HPDE6-E6E7 (cell line): ENCODE measurements around the gene RELN.

Experiments used
- DNase-seq: peaks from one replicate; pipeline ENCODE4 v3.0.0; 2011; ENCODE audit warnings: missing footprints; ENCODE audit errors: extremely low spot score

RELN gene

DNA sequence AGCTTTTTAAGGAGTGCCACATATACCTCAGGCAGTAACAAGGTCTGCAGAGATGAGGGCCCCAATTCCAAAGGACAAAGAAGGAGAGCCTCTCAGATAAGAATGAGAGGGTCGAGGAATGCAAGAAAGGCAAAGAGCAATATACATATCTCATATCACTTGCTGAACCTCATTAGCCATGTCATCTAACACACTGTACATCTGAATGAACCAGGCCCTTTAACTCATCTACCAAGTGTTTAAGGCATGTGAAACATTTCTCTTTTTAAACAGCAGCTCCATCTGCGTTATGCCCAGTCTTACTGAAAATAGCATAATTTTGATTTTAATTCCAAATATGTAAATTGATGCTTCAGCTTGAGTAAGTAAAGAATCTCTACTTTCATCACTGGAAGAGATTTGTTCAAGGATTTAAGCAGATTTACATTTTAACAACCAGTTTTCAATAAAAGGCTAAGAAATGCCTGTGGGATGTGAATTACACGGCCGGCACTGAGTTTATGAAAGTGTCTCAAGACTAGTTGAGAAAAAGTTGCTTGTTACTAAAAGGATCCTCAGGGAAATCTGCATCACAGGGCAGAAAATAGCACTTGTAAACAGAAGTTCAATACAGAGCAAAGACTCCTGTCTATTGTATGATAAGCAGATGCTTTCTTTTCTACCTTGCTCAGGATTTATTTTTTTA, 419.7 kb downstream of the RELN start:
- DNase-seq = no peak

DNA sequence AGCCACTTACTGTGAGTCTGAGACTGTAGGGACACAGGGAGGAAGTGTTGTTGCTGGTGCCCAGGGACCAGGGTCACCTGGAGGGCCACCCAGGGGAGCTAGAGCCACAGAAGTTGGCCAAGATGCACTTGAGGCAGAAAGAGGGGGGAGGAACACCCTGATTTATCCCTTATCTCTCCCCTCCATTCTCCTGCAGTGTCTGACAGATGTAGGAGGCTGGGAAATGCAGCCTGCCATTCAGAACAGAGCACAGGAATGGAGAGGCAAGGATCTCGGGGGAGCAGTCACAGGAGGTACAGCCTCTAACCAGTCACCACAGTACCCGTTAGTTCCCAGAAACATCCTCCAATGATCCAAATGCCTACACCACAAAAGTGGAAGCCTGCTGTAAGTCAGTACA, 425.0 kb downstream of the RELN start:
- DNase-seq = no peak

DNA sequence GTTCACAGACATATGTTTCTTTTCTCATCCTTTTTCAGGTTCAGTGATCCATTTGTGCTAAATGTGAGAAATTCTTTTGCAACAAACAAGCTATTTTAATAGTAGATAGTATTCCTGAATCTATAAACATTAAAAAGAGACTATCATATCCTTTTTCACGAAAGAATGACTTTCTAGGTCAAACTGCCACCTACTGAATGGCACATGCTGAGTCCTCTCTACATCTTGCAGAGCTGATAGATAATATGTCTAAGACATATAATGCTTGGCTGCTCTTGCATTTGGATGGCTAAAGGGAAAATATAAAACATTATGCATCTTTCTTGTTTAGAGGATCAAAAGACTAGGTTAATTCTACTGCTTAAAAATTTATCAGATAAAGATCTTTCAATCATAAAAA, 429.3 kb downstream of the RELN start:
- DNase-seq = no peak

DNA sequence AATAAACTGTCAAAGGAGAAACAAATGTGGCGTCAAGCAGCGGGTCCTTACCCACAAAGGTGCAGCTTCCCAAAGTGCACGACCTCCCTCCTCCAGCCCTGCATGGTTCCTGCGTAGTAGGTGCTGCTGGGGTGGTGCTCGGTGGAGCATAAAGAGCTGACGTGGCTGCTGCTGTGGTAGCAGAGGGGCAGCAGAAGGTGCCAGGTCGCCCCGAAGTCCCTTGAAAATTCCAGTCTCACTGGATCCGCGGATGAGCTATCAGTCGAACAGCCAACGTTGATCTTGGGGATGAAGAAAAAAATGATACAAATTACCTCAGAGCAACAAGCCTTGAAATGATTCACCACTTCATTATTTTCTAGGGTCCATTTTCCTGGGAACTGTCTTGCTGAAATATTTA, 438.4 kb downstream of the RELN start:
- no peak for DNase-seq

DNA sequence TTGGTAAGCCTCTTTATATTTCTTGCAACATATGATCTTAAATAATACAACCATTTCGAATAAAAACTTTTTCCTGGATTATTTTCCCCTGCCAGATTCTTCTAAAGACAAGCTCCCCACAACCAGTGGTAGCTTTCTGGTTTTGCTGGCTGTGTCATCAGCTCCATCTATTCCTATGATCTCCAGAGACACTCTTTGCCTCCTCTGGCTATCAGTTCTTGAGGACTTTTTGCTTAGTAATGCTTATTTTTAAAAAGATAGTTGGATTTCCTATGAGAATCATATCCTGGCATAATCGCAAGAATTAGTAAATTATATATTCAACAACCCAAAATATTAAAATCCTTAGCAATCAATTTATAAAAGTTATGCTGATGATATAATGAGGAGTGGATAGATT, 439.7 kb downstream of the RELN start:
- DNase-seq = no peak

DNA sequence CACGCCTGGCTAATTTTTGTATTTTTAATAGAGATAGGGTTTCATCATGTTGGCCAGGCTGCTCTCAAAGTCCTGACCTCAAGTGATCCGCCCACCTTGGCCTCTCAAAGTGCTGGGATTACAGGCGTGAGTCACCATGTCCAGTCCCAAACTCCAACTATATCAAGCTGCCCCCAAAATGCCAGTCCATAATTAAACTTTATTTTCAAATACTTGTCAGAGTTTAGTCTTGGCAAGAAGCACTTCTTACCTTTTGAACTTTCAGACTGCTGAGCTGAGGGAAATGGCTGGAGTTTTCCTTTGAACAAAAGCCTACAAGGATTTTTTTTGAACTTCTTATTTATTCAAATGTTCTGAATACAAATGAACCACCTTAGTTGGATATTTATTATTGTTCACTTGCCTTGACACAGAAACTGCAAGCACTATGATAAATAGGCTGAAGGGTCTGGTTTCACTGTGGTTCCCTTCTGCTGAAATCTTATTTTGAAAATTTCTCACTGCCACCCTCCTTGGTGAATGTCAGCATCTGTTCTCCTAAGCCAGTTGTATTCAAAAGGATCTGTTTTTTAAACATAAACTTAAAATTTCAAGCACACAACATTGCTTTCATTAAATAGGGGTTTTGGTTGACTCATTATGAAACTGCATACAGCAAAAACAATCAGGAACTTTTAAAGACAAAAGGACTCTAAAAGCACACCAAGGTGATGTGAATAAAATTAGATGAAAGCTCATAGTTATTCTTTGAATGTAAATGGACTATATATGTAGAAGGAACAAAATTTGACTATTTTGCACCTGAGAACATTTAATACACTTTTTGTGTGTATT, 441.8 kb downstream of the RELN start:
- DNase-seq = no peak

DNA sequence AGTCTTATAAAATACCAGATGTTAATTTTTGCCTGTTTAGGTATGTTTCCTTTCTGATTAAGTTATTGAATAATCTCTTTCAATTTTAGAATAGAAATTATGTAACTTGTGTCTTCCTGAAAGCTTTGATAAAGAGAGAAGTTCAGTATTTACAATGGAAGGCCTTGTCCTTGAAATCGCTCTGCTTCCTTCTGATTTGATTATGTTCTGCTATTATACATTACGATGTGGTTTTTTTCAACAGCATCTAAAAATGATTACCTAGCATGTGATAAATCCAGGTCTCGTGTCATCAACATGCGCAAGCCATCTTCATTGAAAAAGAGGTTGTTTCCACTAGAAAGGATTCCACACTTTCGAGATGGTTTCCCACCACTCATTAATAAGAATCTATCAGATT, 447.0 kb downstream of the RELN start:
- no peak for DNase-seq

DNA sequence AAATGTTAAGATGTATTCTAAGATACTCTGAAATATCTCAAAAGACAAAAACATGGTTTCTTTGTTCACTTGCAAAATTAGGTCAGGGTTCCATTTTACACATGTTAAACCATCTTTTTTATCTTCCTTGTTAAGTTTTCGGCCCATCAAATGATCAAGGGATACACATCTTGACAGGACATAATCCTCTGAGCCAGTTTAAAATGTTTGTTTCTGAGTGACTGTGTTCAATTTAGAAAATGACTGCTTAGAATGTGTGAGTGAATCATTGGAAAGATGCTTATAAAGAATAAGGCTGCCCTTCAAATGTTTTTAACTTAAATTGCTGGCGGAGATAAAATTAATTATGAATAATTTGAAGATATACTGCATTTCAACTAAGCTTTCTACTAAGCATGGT, 447.5 kb downstream of the RELN start:
- no peak for DNase-seq

DNA sequence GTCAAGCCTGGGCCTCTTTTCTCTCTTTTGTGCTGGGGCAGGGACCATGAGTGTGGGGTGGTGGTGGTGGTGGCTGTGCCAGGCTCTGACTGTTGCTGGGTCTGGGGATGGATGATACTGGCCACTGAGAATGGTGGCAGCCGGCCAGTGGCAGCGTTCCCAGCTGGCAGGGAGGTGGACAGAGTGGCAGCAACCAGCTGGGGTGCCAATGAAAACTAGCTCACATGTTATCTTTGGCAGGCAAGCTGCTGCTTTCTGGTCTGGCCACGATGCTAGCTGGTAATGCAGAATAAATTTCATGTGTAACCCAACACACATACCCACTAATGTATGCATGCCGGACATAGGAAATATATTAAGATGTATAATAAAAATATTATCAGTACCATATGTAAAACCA, 448.4 kb downstream of the RELN start:
- DNase-seq = no peak

DNA sequence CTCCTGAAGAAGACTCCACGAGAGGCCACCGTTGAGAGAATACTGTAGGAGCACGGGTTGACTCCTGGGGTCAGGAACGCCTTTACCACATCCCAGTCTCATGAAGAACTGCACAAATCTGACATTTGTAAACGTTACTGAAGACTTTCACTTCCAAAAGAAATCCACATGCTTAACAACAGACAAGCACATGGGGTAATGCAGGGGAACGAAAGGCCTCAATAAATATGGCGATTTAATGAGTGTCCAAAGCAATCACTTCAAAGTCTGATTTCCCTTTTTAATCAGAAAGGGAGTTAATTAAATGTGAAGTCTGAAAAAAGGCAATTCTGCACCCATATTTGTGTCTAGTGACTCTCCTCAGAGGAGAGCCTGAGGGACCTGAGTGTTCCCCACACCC, 449.1 kb downstream of the RELN start:
- DNase-seq = no peak

DNA sequence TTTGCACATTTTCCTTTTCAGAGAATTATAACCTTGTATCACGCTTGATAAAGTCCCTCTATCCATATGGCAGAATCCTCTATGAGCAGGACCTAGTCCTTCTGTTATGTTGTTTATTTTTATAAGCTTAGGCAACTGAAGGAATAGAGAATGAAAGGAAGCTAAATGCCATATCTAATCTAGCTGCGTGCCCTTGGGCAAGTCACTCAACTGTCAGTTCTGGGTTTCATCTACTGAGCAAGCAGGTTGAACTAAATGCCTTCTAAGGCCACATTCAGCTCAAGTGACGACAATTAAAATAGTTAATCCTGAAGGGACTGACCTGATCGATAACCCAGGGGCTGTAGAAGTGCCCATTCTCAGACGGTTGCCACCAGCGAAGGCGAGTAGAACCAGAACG, 449.6 kb downstream of the RELN start:
- no peak for DNase-seq

DNA sequence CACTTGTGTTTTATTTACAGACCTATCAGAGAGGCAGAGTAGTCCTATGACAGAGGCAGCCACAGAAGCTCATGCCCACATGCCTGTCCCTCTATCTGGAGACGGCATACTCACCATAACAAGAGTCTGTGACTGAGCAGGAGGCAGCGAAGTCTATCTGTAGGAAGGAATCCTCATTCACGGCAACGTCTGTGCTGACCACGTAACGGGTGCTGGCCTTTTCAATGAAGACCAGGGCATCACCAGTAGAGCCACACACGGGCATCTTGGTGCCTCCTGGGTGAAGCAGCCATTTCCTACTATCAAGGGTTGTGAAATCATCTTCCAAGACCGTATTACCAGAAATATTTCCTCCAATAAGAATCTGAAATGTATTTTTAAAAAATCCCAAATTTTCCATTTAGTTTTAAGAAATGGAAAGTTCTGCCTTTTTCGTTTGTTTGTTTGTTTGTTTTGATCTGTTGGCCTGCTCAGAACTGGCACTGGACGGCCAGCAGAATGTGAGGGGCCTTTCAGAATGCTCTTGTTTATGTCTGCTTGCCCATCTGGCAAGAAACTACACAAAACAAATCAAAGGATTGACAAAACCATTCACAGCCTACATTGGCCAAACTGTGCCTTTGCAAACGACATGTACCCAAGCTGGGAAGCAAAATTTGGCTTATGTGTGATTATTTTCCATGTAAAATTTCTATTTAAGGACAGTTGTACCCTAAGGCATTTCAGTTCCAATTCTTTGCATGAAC, 450.3 kb downstream of the RELN start:
- DNase-seq = no peak

DNA sequence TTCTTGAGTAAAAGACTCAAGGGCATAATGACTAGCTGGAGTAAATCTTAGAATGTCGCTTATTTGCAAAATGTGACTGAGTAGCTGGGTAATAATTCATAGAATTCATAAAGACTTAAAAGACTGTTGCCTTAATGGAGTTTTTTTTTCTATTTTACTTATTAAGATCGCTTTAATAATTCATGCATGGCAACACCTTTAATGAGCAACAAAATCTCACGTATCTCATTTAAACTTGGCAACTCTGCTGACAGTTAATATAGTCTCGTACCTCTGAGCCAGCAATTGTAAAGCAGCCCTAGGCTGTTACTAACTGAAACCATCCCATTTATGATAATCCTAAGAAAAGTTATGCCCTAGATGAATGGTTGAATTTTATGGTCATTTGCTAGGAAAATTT, 455.7 kb downstream of the RELN start:
- DNase-seq = no peak

DNA sequence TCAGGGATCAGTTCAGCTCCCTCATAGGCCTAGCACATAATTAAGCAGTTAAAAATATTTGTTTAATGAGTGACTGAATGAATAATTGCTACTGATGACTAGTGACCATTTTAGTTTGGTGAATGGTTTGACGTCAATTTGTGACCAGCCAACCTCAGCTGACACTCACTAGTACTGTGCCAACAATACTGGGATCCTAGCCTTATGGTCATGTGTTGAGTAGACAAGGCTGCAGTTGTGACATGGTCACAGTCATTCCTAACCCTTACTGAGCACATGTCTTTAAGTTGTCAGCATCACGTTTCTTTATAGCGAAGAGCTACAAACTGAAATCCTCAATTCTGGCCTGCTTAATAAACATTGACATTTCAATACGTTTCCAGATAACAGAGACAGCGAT, 456.5 kb downstream of the RELN start:
- DNase-seq = no peak

DNA sequence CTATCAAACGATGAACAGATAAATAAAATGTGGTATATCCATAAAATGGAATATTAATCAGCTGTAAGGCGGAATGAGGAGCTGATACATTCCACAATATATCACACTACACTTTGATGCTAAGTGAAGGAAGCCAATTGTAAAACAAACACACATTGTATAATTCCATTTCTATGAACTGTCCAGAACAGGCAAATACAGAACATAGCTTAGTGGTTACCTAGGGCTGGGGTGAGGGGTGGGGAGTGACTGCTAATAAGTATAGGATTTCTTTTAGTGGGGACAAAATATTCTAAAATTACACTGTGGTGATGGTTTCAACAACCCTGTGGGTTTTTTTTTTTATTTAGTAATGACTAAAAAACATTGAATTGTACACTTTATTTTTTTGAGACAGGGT, 461.3 kb downstream of the RELN start:
- DNase-seq = no peak

DNA sequence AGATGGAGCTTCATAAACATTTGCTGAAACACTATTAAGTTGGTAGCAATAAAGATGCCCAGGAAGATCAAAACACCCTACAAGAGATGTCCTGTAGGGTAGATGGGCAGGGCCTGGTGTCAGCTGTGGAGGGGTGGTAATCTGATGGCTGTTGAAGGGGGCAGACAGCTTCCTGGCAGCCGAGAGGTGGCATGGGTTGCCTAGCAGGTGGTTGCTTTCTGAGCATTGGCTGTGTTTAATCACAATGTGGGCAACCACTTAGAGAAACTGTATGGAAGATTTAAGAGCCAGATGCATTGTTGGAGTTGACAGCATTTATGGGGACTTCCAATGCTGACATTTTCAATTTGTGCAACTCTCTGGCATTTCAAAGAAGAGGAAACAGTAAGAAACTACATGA, 463.5 kb downstream of the RELN start:
- no peak for DNase-seq

DNA sequence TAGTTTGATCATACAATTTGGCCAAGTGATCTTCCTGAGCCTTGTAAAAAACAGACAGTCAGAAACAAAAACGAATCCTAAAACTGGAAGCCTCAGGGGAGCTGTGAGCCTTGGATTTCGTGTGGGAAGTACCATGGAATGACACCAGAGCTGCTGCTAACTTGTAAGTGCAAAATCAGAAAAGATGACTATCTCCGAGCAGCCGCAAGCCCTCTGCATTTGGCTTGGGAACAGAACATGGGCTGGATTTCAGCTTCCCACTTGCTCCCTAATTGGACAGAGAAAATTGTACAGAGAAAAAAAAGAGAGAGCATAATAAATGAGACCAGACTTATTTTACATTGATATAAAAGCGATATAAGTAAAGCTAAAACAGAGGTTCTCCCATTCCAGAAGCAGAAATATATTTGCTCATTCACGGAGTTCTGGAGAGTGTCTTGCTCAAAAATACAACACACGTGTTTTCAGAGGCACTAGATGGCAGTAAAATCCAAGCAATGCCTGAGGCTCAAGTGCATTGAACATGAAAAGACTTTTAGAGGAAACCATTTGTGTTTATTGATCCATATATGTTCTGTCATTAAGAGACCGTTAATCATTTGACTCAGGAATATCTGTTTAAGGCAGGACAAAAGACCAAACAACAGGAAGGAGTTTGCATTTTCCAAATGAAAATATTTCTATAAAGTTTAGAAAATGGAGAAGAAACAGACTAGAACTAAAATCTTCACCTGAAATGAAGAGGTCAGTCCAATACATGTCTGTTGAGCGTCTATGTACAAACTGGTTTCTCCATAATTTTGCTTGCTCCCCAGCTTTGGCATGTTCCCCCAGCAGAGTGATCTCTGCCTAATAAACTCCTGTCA, 465.2 kb downstream of the RELN start:
- no peak for DNase-seq

DNA sequence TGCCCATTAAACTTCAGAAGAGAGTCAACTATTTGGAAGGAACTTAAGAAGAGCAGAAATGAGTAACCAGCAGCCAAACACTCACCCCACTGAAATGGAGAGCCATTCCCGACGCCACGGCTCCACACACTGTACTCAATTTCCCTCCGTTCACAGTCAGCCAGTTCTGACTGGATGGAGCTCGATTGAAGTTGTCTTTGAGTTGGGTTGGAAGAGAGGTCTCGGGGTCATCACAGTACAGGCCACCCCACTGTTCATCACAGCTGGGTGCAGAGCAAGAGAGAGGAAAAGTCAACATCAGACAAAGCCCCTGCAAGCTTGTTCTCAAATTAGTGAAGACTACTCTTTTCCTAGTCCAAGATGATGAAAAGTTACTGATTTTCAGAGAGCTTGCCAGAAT, 467.5 kb downstream of the RELN start:
- no peak for DNase-seq

DNA sequence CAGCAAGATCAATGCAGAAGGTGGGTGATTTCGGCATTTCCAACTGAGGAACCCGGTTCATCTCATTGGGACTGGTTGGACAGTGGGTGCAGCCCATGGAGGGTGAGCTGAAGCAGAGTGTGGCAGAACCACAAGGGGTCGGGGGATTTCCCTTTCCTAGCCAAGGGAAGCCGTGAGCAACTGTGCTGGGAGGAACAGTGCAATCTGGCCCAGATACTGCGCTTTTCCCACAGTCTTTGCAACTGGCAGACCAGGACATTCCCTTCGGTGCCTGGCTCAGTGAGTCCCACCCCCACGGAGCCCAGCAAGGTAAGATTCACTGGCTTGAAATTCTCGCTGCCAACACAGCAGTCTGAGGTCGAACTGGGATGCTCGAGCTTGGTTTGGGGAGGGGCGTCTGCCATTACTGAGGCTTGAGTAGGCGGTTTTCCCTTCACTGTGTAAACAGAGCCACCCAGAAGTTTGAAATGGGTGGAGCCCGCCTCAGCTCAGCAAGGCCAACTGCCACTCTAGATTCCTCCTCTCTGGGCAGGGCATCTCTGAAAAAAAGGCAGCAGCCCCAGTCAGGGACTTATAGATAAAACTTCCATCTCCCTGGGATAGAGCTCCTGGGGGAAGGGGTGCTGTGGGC, 484.8 kb downstream of the RELN start:
- no peak for DNase-seq

DNA sequence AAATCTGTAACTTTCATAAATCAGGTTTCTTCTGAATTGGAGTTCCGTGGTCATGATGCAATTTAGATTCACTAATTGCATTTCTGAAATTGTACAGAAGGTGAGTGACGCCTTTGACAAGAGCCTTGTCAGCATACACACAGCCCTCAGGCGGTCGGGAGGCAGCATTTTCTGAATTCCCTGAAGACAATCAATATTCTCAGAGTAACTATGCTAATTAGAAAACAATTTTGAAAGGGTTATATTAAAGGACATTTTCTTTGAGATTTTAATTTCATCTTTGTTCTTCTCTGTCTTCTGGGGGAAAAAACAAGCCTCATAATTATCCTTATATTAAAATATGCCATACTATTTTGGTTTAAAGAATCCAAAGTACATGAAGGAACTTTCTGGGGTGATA, 488.3 kb downstream of the RELN start:
- no peak for DNase-seq

DNA sequence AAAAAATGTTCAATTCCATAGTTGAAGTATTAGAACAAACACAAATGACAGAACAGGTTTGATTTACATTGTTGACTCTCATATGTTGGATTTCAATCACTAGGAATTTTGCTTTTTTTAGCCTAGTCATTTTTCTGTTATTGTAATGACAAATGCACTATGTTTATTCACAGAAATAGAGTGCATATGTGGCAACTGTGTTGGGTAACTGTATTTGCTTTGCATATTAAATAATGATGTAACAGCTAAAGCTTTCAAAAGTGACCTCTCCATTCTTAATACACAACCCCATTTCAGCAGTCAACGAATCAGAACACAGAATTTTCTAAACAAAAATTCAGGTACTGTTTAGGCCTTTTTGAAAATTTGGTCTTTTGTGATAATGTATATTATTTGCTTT, 489.5 kb downstream of the RELN start:
- no peak for DNase-seq
